ENCODE results near the gene CIART.
"Not testable (repeated sequence)": the region's sequence is repeated elsewhere in the genome, so short reads cannot be mapped to it uniquely, and the experiment has no call there.

CIART gene

GRCh38 chr1:150262388-150263320 is 19.7 kb upstream of the CIART start:
- no peak for DNase-seq

GRCh38 chr1:150263549-150263948 is 18.8 kb upstream of the CIART start:
- no peak for DNase-seq

GRCh38 chr1:150267896-150268295 is 14.5 kb upstream of the CIART start:
- DNase-seq: no peak

- no peak for DNase-seq
Measured at GRCh38 chr1:150268340-150268704, 14.0 kb upstream of the CIART start.

- DNase-seq: peak; percentile 93 to 97
Measured at GRCh38 chr1:150268705-150269403, 13.5 kb upstream of the CIART start, which contains the start of gene APH1A. Gene APH1A (minus strand): TSS chr1:150269016. CDS start chr1:150268810, 206 bp downstream.

- DNase-seq: no peak
Measured at GRCh38 chr1:150269451-150269850, 12.9 kb upstream of the CIART start.

- no peak for DNase-seq
Measured at GRCh38 chr1:150271291-150271959, 10.9 kb upstream of the CIART start.

- DNase-seq: no peak
Measured at GRCh38 chr1:150273311-150273710, 9.0 kb upstream of the CIART start.

- no peak for DNase-seq
Measured at GRCh38 chr1:150280138-150280707, 2.1 kb upstream of the CIART start.

- peak; percentile 69 to 71 for DNase-seq
Measured at GRCh38 chr1:150281221-150281757, 1.1 kb upstream of the CIART start.

- no peak for DNase-seq
Measured at GRCh38 chr1:150282558-150282958, 204 bp downstream of the CIART start.

GRCh38 chr1:150283260-150283659 is 906 bp downstream of the CIART start:
- no peak for DNase-seq

GRCh38 chr1:150288382-150288781 is 6.0 kb downstream of the CIART start:
- no peak for DNase-seq

- DNase-seq: no peak
Measured at GRCh38 chr1:150288822-150289221, 6.5 kb downstream of the CIART start.

- peak; percentile 93 to 97 for DNase-seq
Measured at GRCh38 chr1:150293433-150294253, 11.3 kb downstream of the CIART start, which contains the start of gene MRPS21. Gene MRPS21 (plus strand): TSS chr1:150293861. CDS start chr1:150294367, 506 bp downstream.

- no peak for DNase-seq
Measured at GRCh38 chr1:150295476-150295875, 13.1 kb downstream of the CIART start.

GRCh38 chr1:150299716-150300115 is 17.4 kb downstream of the CIART start:
- no peak for DNase-seq

- no peak for DNase-seq
Measured at GRCh38 chr1:150302338-150302737, 20.0 kb downstream of the CIART start.

GRCh38 chr1:150302902-150303301 is 20.5 kb downstream of the CIART start:
- DNase-seq: no peak

GRCh38 chr1:150308585-150308984 is 26.2 kb downstream of the CIART start:
- DNase-seq: not testable (repeated sequence)

- peak in 1 of 2 experiments; percentile 69 for DNase-seq
Measured at GRCh38 chr1:150309758-150310508, 27.6 kb downstream of the CIART start.

All from NCI-H446 (cell line).